Skeletal muscle satellite cell (primary cell): ENCODE data around the gene KCNH2.

Experiments
- H3K27me3 ChIP-seq: 2 replicates; pipeline ENCODE4 v1.7.0; 2013; ENCODE audit warnings: low read length; ENCODE audit not compliant: control insufficient read depth, insufficient read depth
- H3K36me3 ChIP-seq: 2 replicates; pipeline ENCODE4 v1.7.0; 2013; ENCODE audit warnings: mild to moderate bottlenecking, control low read depth, low read length; ENCODE audit not compliant: insufficient read depth
- H3K4me1 ChIP-seq: 2 replicates; pipeline ENCODE4 v1.7.0; 2013; ENCODE audit warnings: low read length; ENCODE audit not compliant: control insufficient read depth, insufficient read depth
- H3K4me2 ChIP-seq: 2 replicates; pipeline ENCODE4 v1.7.0; 2013; ENCODE audit warnings: mild to moderate bottlenecking, low read length
- H3K4me3 ChIP-seq: 2 replicates; pipeline ENCODE4 v1.7.0; 2013; ENCODE audit warnings: low read length
- H3K9ac ChIP-seq: 2 replicates; pipeline ENCODE4 v1.7.0; 2013; ENCODE audit warnings: mild to moderate bottlenecking, low read depth, low read length, moderate library complexity
- H3K9me3 ChIP-seq: replicated peaks from 2 replicates; pipeline ENCODE4 v1.7.0; 2013; ENCODE audit warnings: mild to moderate bottlenecking, control low read depth, low read length

Gene KCNH2

GRCh38 chr7:150940431-150941102 is 37.6 kb downstream of the KCNH2 start:
- no peak overlapping the region for H3K4me3 ChIP-seq
- H3K36me3 ChIP-seq: no peaks in the 10 kb centered on the region
- no peaks in the 10 kb centered on the region for H3K4me1 ChIP-seq
- no peak overlapping the region for H3K4me2 ChIP-seq
- no peaks in the 10 kb centered on the region for H3K9me3 ChIP-seq
- H3K9ac ChIP-seq: no peak overlapping the region
- peaks cover 22% of the 10 kb centered on the region for H3K27me3 ChIP-seq

- Histone ChIP-seq H3K4me1 (no peaks in the 10 kb centered on the region), H3K27me3 (peaks cover 28% of the 10 kb centered on the region), H3K4me3 (no peak overlapping the region), H3K9ac (no peak overlapping the region), H3K36me3 (no peaks in the 10 kb centered on the region), H3K4me2 (no peak overlapping the region), H3K9me3 (no peaks in the 10 kb centered on the region)
These were observed 38.7 kb downstream of the KCNH2 start for GRCh38 chr7:150939466-150939865.

GRCh38 chr7:150939052-150939451 is 39.1 kb downstream of the KCNH2 start:
- Histone ChIP-seq H3K36me3 (no peaks in the 10 kb centered on the region), H3K4me1 (no peaks in the 10 kb centered on the region), H3K9ac (no peak overlapping the region), H3K4me2 (no peak overlapping the region), H3K4me3 (no peak overlapping the region), H3K27me3 (peaks cover 28% of the 10 kb centered on the region), H3K9me3 (no peaks in the 10 kb centered on the region)

GRCh38 chr7:150938566-150938965 is 39.6 kb downstream of the KCNH2 start:
- H3K27me3 ChIP-seq: peaks cover 28% of the 10 kb centered on the region
- H3K9me3 ChIP-seq: no peaks in the 10 kb centered on the region
- H3K4me3 ChIP-seq: no peak overlapping the region
- H3K4me1 ChIP-seq: no peaks in the 10 kb centered on the region
- no peak overlapping the region for H3K9ac ChIP-seq
- no peaks in the 10 kb centered on the region for H3K36me3 ChIP-seq
- no peak overlapping the region for H3K4me2 ChIP-seq

- Histone ChIP-seq H3K4me2 (no peak overlapping the region), H3K9me3 (no peaks in the 10 kb centered on the region), H3K36me3 (no peaks in the 10 kb centered on the region), H3K4me3 (no peak overlapping the region), H3K9ac (no peak overlapping the region), H3K27me3 (peaks cover 25% of the 10 kb centered on the region), H3K4me1 (no peaks in the 10 kb centered on the region)
These were observed 40.1 kb downstream of the KCNH2 start for GRCh38 chr7:150937848-150938561.

- Histone ChIP-seq H3K27me3 (peaks cover 20% of the 10 kb centered on the region), H3K4me3 (no peak overlapping the region), H3K36me3 (no peaks in the 10 kb centered on the region), H3K4me2 (no peak overlapping the region), H3K9ac (no peak overlapping the region), H3K9me3 (no peaks in the 10 kb centered on the region), H3K4me1 (no peaks in the 10 kb centered on the region)
These were observed 42.1 kb downstream of the KCNH2 start for GRCh38 chr7:150936018-150936417.

GRCh38 chr7:150935149-150935548 is 43.0 kb downstream of the KCNH2 start:
- Histone ChIP-seq H3K4me3 (no peak overlapping the region), H3K9me3 (no peaks in the 10 kb centered on the region), H3K4me2 (no peak overlapping the region), H3K9ac (no peak overlapping the region), H3K4me1 (no peaks in the 10 kb centered on the region), H3K36me3 (no peaks in the 10 kb centered on the region), H3K27me3 (peaks cover 16% of the 10 kb centered on the region)

GRCh38 chr7:150934045-150934766 is 43.9 kb downstream of the KCNH2 start:
- Histone ChIP-seq H3K4me2 (no peak overlapping the region), H3K9ac (no peak overlapping the region), H3K36me3 (no peaks in the 10 kb centered on the region), H3K9me3 (no peaks in the 10 kb centered on the region), H3K27me3 (peaks cover 12% of the 10 kb centered on the region), H3K4me3 (no peak overlapping the region), H3K4me1 (no peaks in the 10 kb centered on the region)

- Histone ChIP-seq H3K27me3 (peaks cover 14% of the 10 kb centered on the region), H3K4me3 (no peak overlapping the region), H3K9me3 (no peaks in the 10 kb centered on the region), H3K9ac (no peak overlapping the region), H3K4me2 (no peak overlapping the region), H3K4me1 (no peaks in the 10 kb centered on the region), H3K36me3 (no peaks in the 10 kb centered on the region)
These were observed 46.8 kb downstream of the KCNH2 start for GRCh38 chr7:150931199-150931869.

GRCh38 chr7:150928541-150928940 is 49.6 kb downstream of the KCNH2 start:
- Histone ChIP-seq H3K4me1 (no peaks in the 10 kb centered on the region), H3K27me3 (peaks cover 7% of the 10 kb centered on the region), H3K36me3 (no peaks in the 10 kb centered on the region), H3K4me2 (no peak overlapping the region), H3K9ac (no peak overlapping the region), H3K9me3 (no peaks in the 10 kb centered on the region), H3K4me3 (no peak overlapping the region)

GRCh38 chr7:150927956-150928344 is 50.2 kb downstream of the KCNH2 start:
- Histone ChIP-seq H3K27me3 (peaks cover 7% of the 10 kb centered on the region), H3K4me3 (no peak overlapping the region), H3K36me3 (no peaks in the 10 kb centered on the region), H3K4me2 (no peak overlapping the region), H3K9ac (no peak overlapping the region), H3K4me1 (no peaks in the 10 kb centered on the region), H3K9me3 (no peaks in the 10 kb centered on the region)
